Neural cell (in vitro differentiated cells): Measurements from ENCODE around the gene TP53I11.

Source experiments
- CTCF ChIP-seq: fragments of 450-650 bp; IDR thresholded peaks from 2 replicates; pipeline ENCODE4 v1.5.1; 2014; ENCODE audit warnings: antibody characterized with exemption, mild to moderate bottlenecking, moderate library complexity; ENCODE audit not compliant: poor library complexity, severe bottlenecking
- EP300 ChIP-seq: fragments of 450-650 bp; conservative IDR thresholded peaks from 2 replicates; pipeline ENCODE4 v1.6.1; 2014; ENCODE audit warnings: antibody characterized with exemption, mild to moderate bottlenecking, moderate library complexity; ENCODE audit not compliant: poor library complexity, severe bottlenecking
- EZH2 ChIP-seq: fragments of 200-600, 300-800 bp; shearing (Covaris generic), sonication (generic); IDR thresholded peaks from 2 replicates; pipeline ENCODE4 v1.6.1; 2014; ENCODE audit warnings: antibody characterized with exemption, low read length, borderline replicate concordance, mild to moderate bottlenecking; ENCODE audit not compliant: insufficient read depth, poor library complexity, severe bottlenecking
- POLR2AphosphoS5 ChIP-seq: IDR thresholded peaks from 2 replicates; pipeline ENCODE4 v1.6.1; 2012
- RAD21 ChIP-seq: fragments of 450-650 bp; conservative IDR thresholded peaks from 2 replicates; pipeline ENCODE4 v1.6.1; 2014; ENCODE audit warnings: antibody characterized with exemption, mild to moderate bottlenecking, moderate library complexity
- SMC3 ChIP-seq: fragments of 450-650 bp; conservative IDR thresholded peaks from 2 replicates; pipeline ENCODE4 v1.6.1; 2014; ENCODE audit warnings: antibody characterized with exemption, mild to moderate bottlenecking, moderate library complexity; ENCODE audit not compliant: poor library complexity

GRCh38 chr11:44892843-44893242 is 57.8 kb downstream of the TP53I11 start:
- TF ChIP-seq EZH2 (no peak), CTCF (no peak), RAD21 (no peak), POLR2AphosphoS5 (no peak), EP300 (no peak), SMC3 (no peak)
